Activated CD4-positive, alpha-beta T cell treated with anti-CD3 and anti-CD28 coated beads, Interleukin-2, Interleukin-4, amounts not matched to agents 100 ng/mL and 50 ng/mL, durations not matched to agents 16 hours and 8 hours (primary cell): Measurements from ENCODE around the gene CORO2A.
"Not testable (repeated sequence)": the region's sequence is repeated elsewhere in the genome, so short reads cannot be mapped to it uniquely, and the experiment has no call there.

Source experiments
- DNase-seq: peaks from one replicate; pipeline ENCODE4 v3.0.0-alpha.2; 2020; ENCODE audit warnings: low spot score

Gene CORO2A

DNA sequence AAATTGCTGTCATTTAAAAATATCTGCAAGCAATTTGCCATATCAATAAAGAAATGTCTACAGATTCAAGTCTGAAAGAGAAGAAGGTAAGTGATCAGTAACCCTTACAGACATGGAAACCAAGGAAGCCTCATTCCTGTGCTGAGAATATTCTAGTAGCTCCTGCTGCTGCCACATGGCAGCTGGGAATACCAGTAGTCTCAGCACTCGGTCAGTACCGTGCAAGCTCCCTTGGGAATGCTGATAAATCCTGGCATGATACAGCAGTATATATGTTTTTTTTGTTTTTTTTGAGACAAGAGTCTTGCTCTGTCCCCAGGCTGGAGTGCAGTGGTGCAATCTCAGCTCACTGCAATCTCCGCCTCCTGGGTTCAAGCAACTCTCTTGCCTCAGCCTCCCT lies 108.0 kb downstream of the CORO2A start:
- no peak for DNase-seq

GRCh38 chr9:98083566-98084183 lies 108.8 kb downstream of the CORO2A start:
- DNase-seq, result no peak

DNA sequence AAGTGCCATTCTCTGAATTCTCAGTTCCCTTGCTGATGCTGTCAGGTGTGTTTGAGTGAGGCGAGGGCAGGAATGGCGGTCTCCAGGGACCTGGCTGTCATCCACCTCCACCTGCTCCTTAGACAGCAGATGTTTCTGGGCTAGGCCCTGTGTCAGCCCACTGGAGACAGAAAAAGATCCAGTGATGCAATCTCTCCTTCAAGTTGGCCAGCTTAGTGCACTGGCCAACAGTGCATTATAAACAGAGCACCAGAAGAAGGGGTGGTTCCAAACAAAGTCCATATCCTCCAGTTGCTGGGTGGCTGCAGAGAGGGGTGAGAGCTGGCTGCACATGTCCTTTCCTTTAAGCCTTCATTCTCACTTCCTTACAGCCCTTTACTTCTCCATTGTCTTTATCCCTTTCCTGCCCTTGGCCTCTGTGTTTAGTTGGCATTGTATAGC lies 109.4 kb downstream of the CORO2A start:
- DNase-seq, result no peak

DNA sequence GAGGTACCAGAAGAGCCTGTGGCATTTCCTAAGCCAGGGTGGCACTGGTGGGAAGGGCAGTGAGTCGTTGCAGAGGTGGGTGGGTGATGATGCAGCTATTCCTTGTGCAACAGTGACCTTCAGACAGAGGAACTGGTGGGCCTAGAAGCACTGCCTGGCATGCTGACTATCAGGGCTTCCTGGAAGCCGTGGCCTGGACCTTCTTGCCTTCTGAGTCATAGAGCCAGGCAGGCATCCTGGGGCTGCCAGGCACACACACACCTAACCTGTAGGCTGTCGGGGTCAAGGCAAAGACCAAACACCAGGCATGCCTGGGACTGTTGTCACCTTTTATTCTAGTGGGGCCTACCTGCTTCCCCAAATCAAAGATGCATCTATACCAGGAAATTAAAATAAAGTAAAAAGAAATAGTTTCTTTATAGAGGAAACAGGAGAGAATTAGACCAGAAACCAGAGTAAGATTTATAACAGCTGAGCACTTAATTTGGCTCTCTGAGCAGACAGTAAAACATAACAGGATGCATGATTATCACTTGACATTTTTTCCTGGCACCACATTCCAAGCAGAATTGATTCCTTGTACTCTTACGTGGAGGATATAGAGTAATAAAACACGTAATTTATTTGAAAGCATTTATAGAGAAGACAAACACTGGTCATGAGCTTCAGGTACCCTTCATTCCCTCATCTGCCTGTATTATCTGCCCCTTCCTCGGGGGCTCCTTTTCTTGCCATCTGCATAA lies 110.8 kb downstream of the CORO2A start:
- DNase-seq, result peak; percentile 57

- DNase-seq, result no peak
These were observed 111.7 kb downstream of the CORO2A start for GRCh38 chr9:98080780-98081179.

DNA sequence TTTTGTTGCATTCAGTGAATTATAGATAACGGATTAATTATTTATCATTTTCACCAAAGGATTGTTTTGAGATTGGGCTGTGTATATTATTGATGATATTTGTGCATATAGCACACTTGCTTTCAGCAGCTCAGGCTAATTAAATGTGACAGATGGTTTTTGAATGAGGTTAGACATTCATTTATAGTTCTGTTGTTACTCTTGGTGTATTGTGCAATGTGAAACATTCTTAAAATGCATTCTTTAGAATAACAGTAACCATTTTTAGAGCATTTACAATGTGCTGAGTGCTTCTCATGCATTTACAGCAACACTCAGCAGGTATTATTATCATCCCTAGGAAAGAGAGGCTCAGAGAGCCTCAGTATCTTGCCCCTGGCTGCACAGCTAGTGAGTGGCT lies 112.1 kb downstream of the CORO2A start:
- DNase-seq, result no peak

- DNase-seq, result no peak
These were observed 113.5 kb downstream of the CORO2A start for GRCh38 chr9:98078895-98079294.

GRCh38 chr9:98076514-98076890 lies 115.9 kb downstream of the CORO2A start:
- not testable (repeated sequence) for DNase-seq

DNA sequence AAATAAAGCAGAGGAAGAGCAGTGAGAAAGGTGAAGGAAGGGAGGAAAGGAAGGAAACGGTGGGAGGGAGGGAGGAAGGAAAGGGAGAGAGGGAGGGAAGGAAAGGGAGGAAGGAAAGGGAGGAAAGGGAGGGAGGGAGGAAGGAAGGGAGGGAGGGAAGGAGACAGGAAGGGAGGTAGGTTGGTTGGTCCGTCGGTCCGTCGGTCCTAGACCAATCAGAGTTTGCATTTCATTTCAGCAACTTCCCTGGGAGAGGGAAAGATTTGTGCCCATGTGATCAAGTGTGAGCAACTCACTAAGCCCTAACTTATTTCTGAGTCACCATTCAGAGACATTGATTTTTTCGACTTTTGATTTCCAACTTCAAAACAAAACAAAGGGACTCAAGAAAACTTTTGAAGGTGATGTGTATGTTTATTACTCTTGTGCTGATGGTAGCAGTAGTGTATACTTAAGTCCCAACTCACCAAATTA lies 117.1 kb downstream of the CORO2A start:
- DNase-seq, result peak; percentile 50

DNA sequence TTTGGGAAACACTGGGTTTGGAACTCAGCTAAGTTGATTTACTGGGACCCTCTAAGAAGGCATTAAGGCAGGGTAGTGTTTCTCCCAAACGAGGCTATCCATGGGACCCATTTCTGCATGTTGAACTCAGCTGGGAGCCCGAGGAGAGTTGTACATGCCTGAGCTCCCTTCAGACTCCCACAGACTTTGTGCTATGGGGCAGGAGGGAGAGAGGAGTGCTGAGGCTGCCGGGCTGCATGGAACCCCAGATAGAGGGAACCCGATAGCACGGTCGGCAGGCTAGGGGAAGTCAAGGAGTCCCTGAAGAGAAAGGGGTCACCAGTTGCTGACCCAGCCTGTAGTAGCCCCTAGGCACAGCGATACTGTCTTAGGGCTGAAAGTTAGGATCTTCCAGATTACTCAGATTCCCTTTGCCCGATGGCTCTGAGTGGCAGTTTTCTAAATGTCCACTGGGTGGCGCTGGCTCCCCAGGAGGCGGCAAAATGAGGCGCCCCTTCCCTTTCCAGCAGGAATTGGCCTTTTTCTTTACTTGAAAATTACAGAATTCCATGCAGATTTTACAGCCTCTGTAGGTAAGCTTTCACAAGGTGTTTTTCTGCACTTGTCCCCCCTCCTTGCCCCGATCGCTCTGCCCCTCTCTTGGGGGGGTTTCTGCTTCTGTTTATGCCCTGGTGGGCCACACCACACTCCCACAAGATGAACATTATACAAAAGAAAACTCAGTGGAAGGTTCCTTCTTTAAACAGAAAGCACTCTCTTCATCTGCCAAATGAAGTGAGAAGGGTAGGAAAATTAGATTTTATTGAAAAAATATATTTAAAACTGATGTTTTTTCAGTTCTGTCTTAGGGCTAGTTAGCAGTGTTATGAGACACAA lies 118.1 kb downstream of the CORO2A start:
- peak; percentile 71 for DNase-seq

GRCh38 chr9:98071737-98072136 lies 120.7 kb downstream of the CORO2A start:
- no peak for DNase-seq
